Activated T-helper 1 cell treated with anti-CD3 and anti-CD28 coated beads, Interleukin-12 subunit alpha, Interleukin-12 subunit beta, Interleukin-2, Interleukin-4 antibody, amounts not matched to agents 30 ng/mL and 10 ng/mL and 1 ng/mL, durations not matched to agents 14 hours and 24 hours and 36 hours (primary cell): ENCODE results near the gene RBL1. TPM values are rescaled to one million over a fixed set of nuclear protein-coding genes. Genes with fewer than 3 reads are reported as not detected.
A peak's percentile ranks its signal among the peaks of the same experiment; 100 is the strongest.
"Not testable (repeated sequence)": the region's sequence is repeated elsewhere in the genome, so short reads cannot be mapped to it uniquely, and the experiment has no call there.

ENCODE experiments used
- DNase-seq: peaks from one replicate; pipeline ENCODE4 v3.0.0; 2021; ENCODE audit warnings: low spot score
- H3K27ac Mint-ChIP-seq: one replicate; pipeline ENCODE4 v1.8.0; 2021; ENCODE audit warnings: mild to moderate bottlenecking, mixed read lengths
- H3K27me3 Mint-ChIP-seq: one replicate; pipeline ENCODE4 v1.8.0; 2022; ENCODE audit warnings: mild to moderate bottlenecking, moderate library complexity, mixed read lengths; ENCODE audit not compliant: insufficient read depth
- H3K36me3 Mint-ChIP-seq: one replicate; pipeline ENCODE4 v1.8.0; 2021; ENCODE audit warnings: low read depth, mixed read lengths
- H3K4me1 Mint-ChIP-seq: one replicate; pipeline ENCODE4 v1.8.0; 2021; ENCODE audit warnings: low read depth, mixed read lengths
- H3K4me3 Mint-ChIP-seq: one replicate; pipeline ENCODE4 v1.8.0; 2021; ENCODE audit warnings: mild to moderate bottlenecking, moderate library complexity, mixed read lengths
- H3K9me3 Mint-ChIP-seq: one replicate; pipeline ENCODE4 v1.8.0; 2021; ENCODE audit warnings: mixed read lengths
- intact Hi-C: fragments of 100-400 bp; cut with micrococcal nuclease; formaldehyde crosslinking; loops from one replicate; pipeline ENCODE4 v1.15.1; 2024
- total RNA-seq: library from RNA; stranded (reverse); gene quantifications from 2 replicates; pipeline ENCODE4 v1.2.3, GENCODE V29; 2022

RBL1 gene
- total RNA-seq, 1 donor from 2014 or later: 49.2 TPM

GRCh38 chr20:37000171-37000570 is 95.6 kb downstream of the RBL1 start:
- intact Hi-C loops: not testable (repeated sequence)
- peaks cover 46% of the 10 kb centered on the region for H3K36me3 Mint-ChIP-seq

GRCh38 chr20:36998652-36999051 is 97.1 kb downstream of the RBL1 start:
- peaks cover 57% of the 10 kb centered on the region for H3K36me3 Mint-ChIP-seq
- H3K27ac Mint-ChIP-seq: peak overlapping the region; percentile 23
- H3K9me3 Mint-ChIP-seq: peaks cover 16% of the 10 kb centered on the region
- H3K4me3 Mint-ChIP-seq: no peak overlapping the region
- no peaks in the 10 kb centered on the region for H3K27me3 Mint-ChIP-seq
- peaks cover 6% of the 10 kb centered on the region for H3K4me1 Mint-ChIP-seq
- DNase-seq: no peak
- intact Hi-C loops: no loop called here

More at GRCh38 chr20:37000171-37000570, 95.6 kb downstream of the RBL1 start:
- H3K4me1 Mint-ChIP-seq, H3K27ac Mint-ChIP-seq, H3K4me3 Mint-ChIP-seq, H3K27me3 Mint-ChIP-seq, H3K9me3 Mint-ChIP-seq, DNase-seq: not testable (repeated sequence)

GRCh38 chr20:36997121-36997520 is 98.7 kb downstream of the RBL1 start:
- DNase-seq: no peak
- peaks cover 52% of the 10 kb centered on the region for H3K36me3 Mint-ChIP-seq
- H3K9me3 Mint-ChIP-seq: peaks cover 22% of the 10 kb centered on the region
- H3K27ac Mint-ChIP-seq: no peak overlapping the region
- intact Hi-C loops: no loop called here
- H3K4me3 Mint-ChIP-seq: no peak overlapping the region
- no peaks in the 10 kb centered on the region for H3K27me3 Mint-ChIP-seq
- no peaks in the 10 kb centered on the region for H3K4me1 Mint-ChIP-seq

- H3K27ac Mint-ChIP-seq, H3K4me3 Mint-ChIP-seq, intact Hi-C loops, H3K4me1 Mint-ChIP-seq, DNase-seq, H3K27me3 Mint-ChIP-seq: not testable (repeated sequence)
- H3K9me3 Mint-ChIP-seq: peaks cover 22% of the 10 kb centered on the region
- peaks cover 54% of the 10 kb centered on the region for H3K36me3 Mint-ChIP-seq
These were observed 101.6 kb downstream of the RBL1 start for GRCh38 chr20:36994221-36994620.

- Mint-ChIP-seq H3K9me3 (peaks cover 22% of the 10 kb centered on the region), H3K27me3 (no peaks in the 10 kb centered on the region), H3K4me3 (no peak overlapping the region), H3K27ac (no peak overlapping the region), H3K36me3 (peaks cover 46% of the 10 kb centered on the region), H3K4me1 (peaks cover 18% of the 10 kb centered on the region)
- intact Hi-C loops: no loop called here
- DNase-seq: no peak
These were observed 102.9 kb downstream of the RBL1 start for GRCh38 chr20:36992802-36993334.

GRCh38 chr20:36991703-36992102 is 104.1 kb downstream of the RBL1 start:
- H3K9me3 Mint-ChIP-seq: peaks cover 22% of the 10 kb centered on the region
- peaks cover 19% of the 10 kb centered on the region for H3K4me1 Mint-ChIP-seq
- no peak overlapping the region for H3K27ac Mint-ChIP-seq
- no peak for DNase-seq
- H3K27me3 Mint-ChIP-seq: no peaks in the 10 kb centered on the region
- peaks cover 39% of the 10 kb centered on the region for H3K36me3 Mint-ChIP-seq
- H3K4me3 Mint-ChIP-seq: no peak overlapping the region
- intact Hi-C loops: no loop called here

GRCh38 chr20:36989797-36990196 is 106.0 kb downstream of the RBL1 start:
- Mint-ChIP-seq H3K27ac (no peak overlapping the region), H3K4me3 (no peak overlapping the region), H3K36me3 (peaks cover 21% of the 10 kb centered on the region), H3K4me1 (peaks cover 19% of the 10 kb centered on the region), H3K27me3 (no peaks in the 10 kb centered on the region), H3K9me3 (peaks cover 11% of the 10 kb centered on the region)
- no peak for DNase-seq
- intact Hi-C loops: no loop called here

- H3K4me1 Mint-ChIP-seq: peaks cover 19% of the 10 kb centered on the region
- H3K36me3 Mint-ChIP-seq: peaks cover 13% of the 10 kb centered on the region
- H3K27ac Mint-ChIP-seq: peak overlapping the region; percentile 41
- H3K27me3 Mint-ChIP-seq: no peaks in the 10 kb centered on the region
- intact Hi-C loops: no loop called here
- H3K4me3 Mint-ChIP-seq: no peak overlapping the region
- peaks cover 6% of the 10 kb centered on the region for H3K9me3 Mint-ChIP-seq
- no peak for DNase-seq
These were observed 107.3 kb downstream of the RBL1 start for GRCh38 chr20:36988494-36988966.

GRCh38 chr20:36984257-36984638 is 111.5 kb downstream of the RBL1 start:
- no peak for DNase-seq
- H3K27ac Mint-ChIP-seq: no peak overlapping the region
- intact Hi-C loops: no loop called here
- no peaks in the 10 kb centered on the region for H3K27me3 Mint-ChIP-seq
- no peaks in the 10 kb centered on the region for H3K9me3 Mint-ChIP-seq
- peaks cover 14% of the 10 kb centered on the region for H3K4me1 Mint-ChIP-seq
- H3K4me3 Mint-ChIP-seq: no peak overlapping the region
- H3K36me3 Mint-ChIP-seq: peaks cover 5% of the 10 kb centered on the region

- Mint-ChIP-seq H3K27me3 (no peaks in the 10 kb centered on the region), H3K9me3 (no peaks in the 10 kb centered on the region), H3K4me1 (peaks cover 20% of the 10 kb centered on the region), H3K36me3 (no peaks in the 10 kb centered on the region), H3K4me3 (peak overlapping the region; percentile 15), H3K27ac (peak overlapping the region; percentile 90)
- peak; percentile 55 for DNase-seq
- intact Hi-C loops: loop anchor here (2.0 kb wide), 1 partner anchor 24 kb away; the partner anchor contains the start of gene SAMHD1
These were observed 120.5 kb downstream of the RBL1 start for GRCh38 chr20:36975099-36975818.

GRCh38 chr20:36974660-36975059 is 121.1 kb downstream of the RBL1 start:
- Mint-ChIP-seq H3K4me1 (peaks cover 26% of the 10 kb centered on the region), H3K9me3 (no peaks in the 10 kb centered on the region), H3K27ac (no peak overlapping the region), H3K4me3 (no peak overlapping the region), H3K36me3 (no peaks in the 10 kb centered on the region), H3K27me3 (no peaks in the 10 kb centered on the region)
- intact Hi-C loops: loop anchor here (2.0 kb wide), 1 partner anchor 24 kb away; the partner anchor contains the start of gene SAMHD1
- DNase-seq: no peak

GRCh38 chr20:36971103-36971502 is 124.7 kb downstream of the RBL1 start:
- intact Hi-C loops: loop anchor here (1.0 kb wide), 1 partner anchor 43 kb away; no protein-coding TSS in a partner anchor
- no peak overlapping the region for H3K4me3 Mint-ChIP-seq
- H3K27me3 Mint-ChIP-seq: no peaks in the 10 kb centered on the region
- no peak overlapping the region for H3K27ac Mint-ChIP-seq
- DNase-seq: no peak
- H3K4me1 Mint-ChIP-seq: peaks cover 33% of the 10 kb centered on the region
- H3K9me3 Mint-ChIP-seq: no peaks in the 10 kb centered on the region
- H3K36me3 Mint-ChIP-seq: peaks cover 4% of the 10 kb centered on the region

- peaks cover 27% of the 10 kb centered on the region for H3K4me1 Mint-ChIP-seq
These were observed 126.2 kb downstream of the RBL1 start for GRCh38 chr20:36969478-36970186.

More at GRCh38 chr20:36969478-36970186, 126.2 kb downstream of the RBL1 start:
- DNase-seq: peak; percentile 16
- intact Hi-C loops: loop anchor here (2.0 kb wide), 1 partner anchor 15 kb away; no protein-coding TSS in a partner anchor
- H3K36me3 Mint-ChIP-seq: peaks cover 4% of the 10 kb centered on the region
- H3K27me3 Mint-ChIP-seq: no peaks in the 10 kb centered on the region
- peak overlapping the region; percentile 77 for H3K27ac Mint-ChIP-seq
- H3K9me3 Mint-ChIP-seq: no peaks in the 10 kb centered on the region
- peak overlapping the region; percentile 53 for H3K4me3 Mint-ChIP-seq
